Large intestine (tissue), 3 donors: ENCODE data around the gene FNBP1L. TPM values are rescaled to one million over a fixed set of nuclear protein-coding genes. Genes with fewer than 3 reads are reported as not detected.
"Not testable (repeated sequence)": the region's sequence is repeated elsewhere in the genome, so short reads cannot be mapped to it uniquely, and the experiment has no call there.

ENCODE experiments used
- DNase-seq, 2 donors: peaks; one replicate each; pipeline versions ENCODE4 v3.0.0 to v3.0.0-alpha.2; 2013
- H3K27ac ChIP-seq: one replicate; pipeline ENCODE4 v1.5.1; 2013; ENCODE audit warnings: low read length
- H3K27me3 ChIP-seq: 2 replicates; pipeline ENCODE4 v1.6.1; 2013; ENCODE audit warnings: low read length; ENCODE audit not compliant: control insufficient read depth, insufficient read depth
- H3K36me3 ChIP-seq: 2 replicates; pipeline ENCODE4 v1.6.1; 2013; ENCODE audit warnings: low read length; ENCODE audit not compliant: control insufficient read depth, insufficient read depth
- H3K4me1 ChIP-seq: one replicate; pipeline ENCODE4 v1.6.1; 2013; ENCODE audit warnings: low read length; ENCODE audit not compliant: control insufficient read depth, insufficient read depth
- H3K4me3 ChIP-seq: one replicate; pipeline ENCODE4 v1.5.1; 2013; ENCODE audit warnings: low read length
- H3K9me3 ChIP-seq: one replicate; pipeline ENCODE4 v1.6.1; 2013; ENCODE audit warnings: mild to moderate bottlenecking, low read depth, low read length, moderate library complexity; ENCODE audit not compliant: control insufficient read depth
- WGBS: methylation state at CpG from one replicate; pipeline ENCODE4 v1.1.5; 2013; ENCODE audit warnings: low lambda C conversion rate; ENCODE audit not compliant: insufficient coverage; 5-methylcytosine and 5-hydroxymethylcytosine counted together
- polyA plus RNA-seq: library from polyadenylated mRNA; unstranded; fragments of 120-200 nt; gene quantifications from one replicate; pipeline ENCODE4 v1.2.1, GENCODE V29; 2013

FNBP1L gene
- polyA plus RNA-seq, 1 donor = 79.5 TPM

GRCh38 chr1:93587354-93587753, 139.4 kb downstream of the FNBP1L start:
- no CpG with 5 or more reads among the region's 5 CpGs for WGBS
- H3K4me1 ChIP-seq = peaks cover 52% of the 10 kb centered on the region
- H3K36me3 ChIP-seq = peaks cover 21% of the 10 kb centered on the region
- H3K9me3 ChIP-seq = no peaks in the 10 kb centered on the region
- H3K4me3 ChIP-seq = no peak overlapping the region
- no peak overlapping the region for H3K27ac ChIP-seq
- no peak for DNase-seq
- H3K27me3 ChIP-seq = no peaks in the 10 kb centered on the region

DNA sequence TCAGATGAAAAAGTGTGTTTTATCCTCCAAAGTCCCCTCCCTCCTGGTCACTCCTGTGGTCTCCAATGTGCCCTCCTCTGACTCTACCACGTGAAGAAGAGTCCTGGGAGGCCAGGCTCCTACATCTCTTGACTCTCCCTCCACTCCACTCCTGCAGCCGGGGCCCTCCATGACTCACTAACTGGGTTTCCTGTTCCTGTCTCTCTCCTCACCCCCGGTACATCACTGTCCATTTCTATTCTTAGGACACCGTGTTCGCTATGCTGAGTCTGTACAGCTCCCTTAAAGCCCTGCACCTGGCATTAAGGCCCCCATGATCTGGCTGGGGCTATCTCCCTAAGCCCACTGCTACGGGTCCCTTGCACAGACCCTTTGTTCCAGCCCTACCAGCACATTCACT, 140.3 kb downstream of the FNBP1L start:
- Histone ChIP-seq H3K27ac (no peak overlapping the region), H3K9me3 (no peaks in the 10 kb centered on the region), H3K4me1 (peaks cover 48% of the 10 kb centered on the region), H3K4me3 (no peak overlapping the region), H3K36me3 (peaks cover 21% of the 10 kb centered on the region), H3K27me3 (no peaks in the 10 kb centered on the region)
- no peak for DNase-seq
- 90% methylated on average over 3 of the region's 6 CpGs for WGBS

DNA sequence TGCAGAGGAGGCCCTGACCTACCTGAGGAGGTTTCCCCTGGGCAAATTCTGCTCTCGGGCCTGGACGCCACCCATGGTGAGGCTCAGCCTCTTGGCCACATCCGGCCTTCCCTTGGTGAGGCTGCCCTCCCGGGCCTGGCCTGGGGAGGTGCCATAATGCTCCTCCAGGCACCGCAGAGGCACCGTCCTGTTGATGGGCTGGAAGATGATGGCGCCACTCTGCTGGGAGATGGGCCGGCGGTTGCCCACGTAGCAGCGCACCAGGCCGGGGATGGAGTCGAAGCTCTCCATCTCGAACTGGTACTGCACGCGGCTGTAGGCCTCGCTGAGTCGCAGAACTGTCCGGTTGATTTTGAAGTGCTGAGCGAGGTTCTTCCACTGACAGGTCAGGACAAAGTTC, 141.0 kb downstream of the FNBP1L start:
- H3K27me3 ChIP-seq = no peaks in the 10 kb centered on the region
- peaks cover 17% of the 10 kb centered on the region for H3K36me3 ChIP-seq
- no peak overlapping the region for H3K27ac ChIP-seq
- 100% methylated on average over 1 of the region's 20 CpGs for WGBS
- H3K4me1 ChIP-seq = peaks cover 48% of the 10 kb centered on the region
- no peak for DNase-seq
- no peaks in the 10 kb centered on the region for H3K9me3 ChIP-seq
- no peak overlapping the region for H3K4me3 ChIP-seq

- H3K9me3 ChIP-seq, H3K27me3 ChIP-seq: not testable (repeated sequence)
- WGBS = no CpG with 5 or more reads among the region's 3 CpGs
- peak in 1 of 2 donors; percentile 78 for DNase-seq
- H3K36me3 ChIP-seq = peaks cover 17% of the 10 kb centered on the region
- H3K4me1 ChIP-seq = peaks cover 37% of the 10 kb centered on the region
- H3K27ac ChIP-seq = peak overlapping the region; percentile 99
- H3K4me3 ChIP-seq = peak overlapping the region; percentile 47
These were observed 143.4 kb downstream of the FNBP1L start for GRCh38 chr1:93591291-93591675.

DNA sequence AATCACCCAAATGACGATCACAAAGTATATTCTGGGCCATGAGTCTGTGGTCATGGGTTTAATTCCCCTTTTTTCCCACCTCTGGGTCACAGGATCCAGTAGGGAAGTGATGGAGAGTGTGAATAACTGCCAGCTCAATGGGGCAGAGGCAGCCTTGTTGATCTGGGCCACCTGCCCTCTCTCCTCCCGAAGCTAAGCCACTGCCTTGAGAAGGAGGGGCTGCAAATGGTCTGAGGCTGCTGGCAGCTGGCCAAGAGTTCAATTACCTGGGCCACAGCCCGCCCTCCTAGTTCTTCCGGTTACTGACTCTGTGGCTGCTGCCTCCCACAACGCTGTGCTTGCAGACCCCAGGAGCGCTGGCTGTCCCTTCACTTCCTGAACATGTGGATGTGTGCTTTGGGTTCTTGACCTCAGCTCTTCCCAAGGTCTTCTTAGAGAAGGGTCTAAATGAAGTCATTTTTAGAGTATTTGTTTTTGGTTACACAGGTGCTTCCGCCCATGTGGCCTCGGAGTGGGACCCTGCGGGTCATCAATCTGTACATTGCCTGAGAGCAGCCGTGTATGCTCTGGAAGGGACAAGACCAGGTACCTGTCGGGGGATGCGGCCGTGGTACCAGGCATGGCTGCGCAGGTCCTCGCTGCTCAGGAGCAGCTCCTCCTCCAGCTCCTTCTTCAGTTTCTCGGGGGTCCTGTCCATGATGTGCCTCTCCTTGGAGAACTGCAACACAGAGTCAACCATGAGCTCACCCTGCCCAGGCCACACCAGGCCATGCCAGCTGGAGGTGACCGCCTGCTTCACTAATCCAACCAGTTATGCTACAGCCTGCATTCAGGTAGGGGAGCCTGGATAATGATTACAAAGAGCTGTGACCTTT, 144.0 kb downstream of the FNBP1L start:
- Histone ChIP-seq H3K27me3 (no peaks in the 10 kb centered on the region), H3K27ac (peak overlapping the region; percentile 99)
- WGBS = no CpG with 5 or more reads among the region's 17 CpGs

GRCh38 chr1:93592551-93592949, 144.6 kb downstream of the FNBP1L start:
- Histone ChIP-seq H3K27ac (peak overlapping the region; percentile 99), H3K36me3 (peaks cover 19% of the 10 kb centered on the region), H3K9me3 (no peaks in the 10 kb centered on the region), H3K27me3 (no peaks in the 10 kb centered on the region), H3K4me3 (peak overlapping the region; percentile 47), H3K4me1 (peaks cover 32% of the 10 kb centered on the region)
- DNase-seq = peak; percentile 81 to 92
- WGBS = no CpG with 5 or more reads among the region's 6 CpGs

More for the DNA sequence above, 144.0 kb downstream of the FNBP1L start:
- peak; percentile 91 to 96 for DNase-seq
- H3K9me3 ChIP-seq = no peaks in the 10 kb centered on the region
- H3K36me3 ChIP-seq = peaks cover 21% of the 10 kb centered on the region
- H3K4me1 ChIP-seq = peaks cover 32% of the 10 kb centered on the region
- H3K4me3 ChIP-seq = peak overlapping the region; percentile 47

DNA sequence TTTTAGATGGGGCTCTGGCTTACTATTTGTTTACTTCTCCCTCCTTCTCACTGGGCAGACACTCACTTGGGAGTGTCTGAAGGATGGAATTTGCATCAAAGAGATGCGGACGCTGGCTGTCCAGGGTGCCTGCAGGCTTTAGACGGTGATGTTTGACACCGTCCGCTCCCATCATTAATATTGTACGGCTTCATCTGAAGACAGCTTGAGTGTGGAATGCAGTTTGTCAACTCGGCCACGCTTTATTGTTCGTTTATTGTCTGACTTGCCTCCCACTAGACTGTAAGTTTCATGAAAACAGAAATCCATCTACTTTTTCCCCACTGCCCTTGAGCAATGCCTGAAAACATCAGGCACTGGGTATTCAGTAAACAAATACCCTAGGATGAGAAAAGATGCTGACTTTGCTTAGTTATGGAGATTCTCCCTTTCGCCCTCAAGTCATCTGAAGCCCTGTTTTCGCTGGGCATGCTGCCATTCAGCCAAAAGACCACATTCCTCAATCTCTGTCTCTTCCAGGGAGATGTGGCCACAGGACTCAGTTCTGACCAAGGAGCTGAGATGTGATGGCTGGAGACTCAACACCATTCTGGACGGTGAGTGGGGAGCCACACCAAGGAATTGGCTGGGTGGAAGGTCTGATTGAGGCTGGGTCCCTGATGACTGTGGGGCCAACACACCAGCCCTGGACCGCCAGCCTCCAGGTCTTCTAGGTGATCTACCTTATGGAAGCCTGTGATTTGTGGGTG, 146.1 kb downstream of the FNBP1L start:
- DNase-seq = peak; percentile 38 to 45
- Histone ChIP-seq H3K4me1 (peaks cover 32% of the 10 kb centered on the region), H3K9me3 (no peaks in the 10 kb centered on the region), H3K27me3 (no peaks in the 10 kb centered on the region), H3K4me3 (no peak overlapping the region), H3K36me3 (peaks cover 7% of the 10 kb centered on the region), H3K27ac (no peak overlapping the region)
- WGBS = no CpG with 5 or more reads among the region's 13 CpGs

GRCh38 chr1:93594603-93594880, 146.6 kb downstream of the FNBP1L start:
- no peaks in the 10 kb centered on the region for H3K27me3 ChIP-seq
- no CpG with 5 or more reads among the region's 1 CpG for WGBS
- no peak overlapping the region for H3K4me3 ChIP-seq
- H3K27ac ChIP-seq = no peak overlapping the region
- no peak for DNase-seq
- H3K9me3 ChIP-seq = no peaks in the 10 kb centered on the region
- peaks cover 32% of the 10 kb centered on the region for H3K4me1 ChIP-seq
- H3K36me3 ChIP-seq = peaks cover 5% of the 10 kb centered on the region

GRCh38 chr1:93595266-93595665, 147.3 kb downstream of the FNBP1L start:
- DNase-seq = no peak
- Histone ChIP-seq H3K4me3 (no peak overlapping the region), H3K9me3 (no peaks in the 10 kb centered on the region), H3K4me1 (peaks cover 32% of the 10 kb centered on the region), H3K36me3 (peaks cover 5% of the 10 kb centered on the region), H3K27ac (no peak overlapping the region), H3K27me3 (no peaks in the 10 kb centered on the region)
- 83% methylated on average over 1 of the region's 2 CpGs for WGBS

- H3K4me1 ChIP-seq = peaks cover 32% of the 10 kb centered on the region
- 100% methylated on average over 1 of the region's 4 CpGs for WGBS
- no peak overlapping the region for H3K4me3 ChIP-seq
- H3K36me3 ChIP-seq = peaks cover 10% of the 10 kb centered on the region
- no peak overlapping the region for H3K27ac ChIP-seq
- H3K27me3 ChIP-seq = no peaks in the 10 kb centered on the region
- no peaks in the 10 kb centered on the region for H3K9me3 ChIP-seq
- DNase-seq = no peak
These were observed 147.8 kb downstream of the FNBP1L start for GRCh38 chr1:93595743-93596142.
